ENCODE data around the gene MANEAL.
"Not testable (repeated sequence)": the region's sequence is repeated elsewhere in the genome, so short reads cannot be mapped to it uniquely, and the experiment has no call there.

Gene MANEAL, protein sequence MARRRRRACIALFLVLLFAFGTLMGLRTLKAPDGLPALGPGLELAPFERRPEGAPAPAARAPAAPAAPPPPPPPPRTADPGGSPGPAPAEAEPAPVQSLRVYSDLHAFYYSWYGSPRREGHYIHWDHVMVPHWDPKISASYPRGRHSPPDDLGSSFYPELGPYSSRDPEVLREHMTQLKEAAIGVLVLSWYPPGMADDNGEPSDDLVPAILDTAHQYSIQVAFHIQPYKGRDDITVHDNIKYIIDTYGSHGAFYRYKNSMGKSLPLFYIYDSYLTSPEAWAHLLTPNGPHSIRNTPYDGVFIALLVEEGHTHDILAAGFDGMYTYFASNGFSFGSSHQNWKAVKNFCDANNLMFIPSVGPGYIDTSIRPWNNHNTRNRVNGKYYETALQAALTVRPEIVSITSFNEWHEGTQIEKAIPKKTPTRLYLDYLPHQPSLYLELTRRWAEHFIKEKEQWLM

DNA sequence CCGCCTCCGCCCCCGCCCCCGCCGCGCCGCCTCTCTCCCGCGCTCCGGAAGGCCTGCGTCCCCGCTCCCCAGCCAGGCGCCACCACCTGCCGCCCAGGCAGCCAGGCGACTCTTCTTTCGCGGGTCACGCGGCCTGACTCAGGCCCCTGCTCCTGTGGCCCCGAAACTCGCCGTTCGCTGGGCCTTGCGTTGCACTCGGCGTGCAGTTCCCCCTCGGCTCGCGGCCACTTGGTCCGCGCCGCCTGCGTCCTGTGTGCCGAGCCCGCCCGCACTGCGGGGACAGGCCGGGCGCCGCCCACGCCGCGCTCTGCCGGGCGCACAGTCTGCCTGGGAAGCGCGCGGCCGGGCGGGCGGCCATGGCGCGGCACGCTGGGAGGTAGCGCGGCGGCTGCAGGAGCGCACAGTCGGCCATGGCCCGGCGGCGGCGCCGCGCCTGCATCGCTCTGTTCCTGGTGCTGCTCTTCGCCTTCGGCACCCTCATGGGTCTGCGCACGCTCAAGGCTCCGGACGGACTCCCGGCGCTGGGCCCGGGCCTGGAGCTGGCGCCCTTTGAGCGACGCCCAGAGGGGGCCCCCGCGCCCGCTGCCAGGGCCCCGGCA is at the start of gene MANEAL:
MANEAL (plus strand) TSS at position 75 of the 599 bp plus-strand sequence; CDS start at position 411, 336 bp downstream.
- in situ Hi-C loops (cut with MboI; ENCODE audit: low sequenced_read_pairs), result no loop called here

GRCh38 chr1:37746806-37747205 is 46.8 kb upstream of the MANEAL start:
- in situ Hi-C loops (cut with MboI; ENCODE audit: low sequenced_read_pairs), result no loop called here

GRCh38 chr1:37748565-37748964 is 45.1 kb upstream of the MANEAL start:
- in situ Hi-C loops (cut with MboI; ENCODE audit: low sequenced_read_pairs), result no loop called here

- in situ Hi-C loops (cut with MboI; ENCODE audit: low sequenced_read_pairs), result no loop called here
Observed at GRCh38 chr1:37752213-37752582, 41.4 kb upstream of the MANEAL start.

DNA sequence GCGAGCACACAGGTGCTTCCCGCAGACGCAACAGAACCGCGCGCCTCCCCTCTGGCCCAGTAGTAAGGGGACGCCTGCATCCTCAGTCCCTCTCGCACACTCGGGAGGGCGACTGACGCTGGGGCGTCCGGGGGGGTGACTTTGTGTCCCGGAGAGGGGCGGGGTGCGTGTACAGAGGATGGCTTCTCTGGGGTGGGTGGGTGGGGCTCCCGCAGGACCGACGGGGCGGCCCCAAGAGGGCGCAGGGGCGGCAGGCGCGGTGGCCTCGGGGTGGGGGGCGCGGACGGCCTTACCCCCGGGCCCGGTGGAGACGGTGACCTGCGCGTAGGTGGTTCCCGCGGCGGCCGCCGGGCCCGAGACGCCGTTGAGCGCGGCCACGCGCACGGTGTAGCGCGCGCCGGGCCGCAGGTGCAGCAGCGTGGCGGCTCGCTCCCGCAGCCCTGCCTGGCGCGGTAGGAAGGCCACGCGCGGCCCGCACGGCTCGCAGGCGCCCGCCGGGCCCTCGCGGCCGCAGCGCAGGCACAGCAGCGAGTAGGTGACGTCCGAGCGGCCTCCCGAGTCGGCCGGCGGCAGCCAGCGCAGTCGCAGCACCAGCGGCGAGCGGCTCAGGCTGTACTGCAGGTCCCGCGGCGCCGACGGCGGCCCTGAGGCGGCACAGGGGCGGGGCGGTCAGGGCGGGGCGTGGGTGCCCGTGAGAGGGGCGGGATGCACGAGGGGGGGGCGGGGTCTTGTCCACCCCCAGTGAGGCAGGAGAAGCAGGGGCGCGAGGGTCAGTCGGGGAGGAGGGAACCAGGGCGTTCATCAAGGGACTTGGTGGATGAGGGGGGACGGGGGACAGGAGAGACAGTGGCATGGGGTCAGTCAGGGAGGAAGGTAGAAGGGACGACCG is 40.8 kb upstream of the MANEAL start:
- in situ Hi-C loops (cut with MboI; ENCODE audit: low sequenced_read_pairs), result no loop called here

DNA sequence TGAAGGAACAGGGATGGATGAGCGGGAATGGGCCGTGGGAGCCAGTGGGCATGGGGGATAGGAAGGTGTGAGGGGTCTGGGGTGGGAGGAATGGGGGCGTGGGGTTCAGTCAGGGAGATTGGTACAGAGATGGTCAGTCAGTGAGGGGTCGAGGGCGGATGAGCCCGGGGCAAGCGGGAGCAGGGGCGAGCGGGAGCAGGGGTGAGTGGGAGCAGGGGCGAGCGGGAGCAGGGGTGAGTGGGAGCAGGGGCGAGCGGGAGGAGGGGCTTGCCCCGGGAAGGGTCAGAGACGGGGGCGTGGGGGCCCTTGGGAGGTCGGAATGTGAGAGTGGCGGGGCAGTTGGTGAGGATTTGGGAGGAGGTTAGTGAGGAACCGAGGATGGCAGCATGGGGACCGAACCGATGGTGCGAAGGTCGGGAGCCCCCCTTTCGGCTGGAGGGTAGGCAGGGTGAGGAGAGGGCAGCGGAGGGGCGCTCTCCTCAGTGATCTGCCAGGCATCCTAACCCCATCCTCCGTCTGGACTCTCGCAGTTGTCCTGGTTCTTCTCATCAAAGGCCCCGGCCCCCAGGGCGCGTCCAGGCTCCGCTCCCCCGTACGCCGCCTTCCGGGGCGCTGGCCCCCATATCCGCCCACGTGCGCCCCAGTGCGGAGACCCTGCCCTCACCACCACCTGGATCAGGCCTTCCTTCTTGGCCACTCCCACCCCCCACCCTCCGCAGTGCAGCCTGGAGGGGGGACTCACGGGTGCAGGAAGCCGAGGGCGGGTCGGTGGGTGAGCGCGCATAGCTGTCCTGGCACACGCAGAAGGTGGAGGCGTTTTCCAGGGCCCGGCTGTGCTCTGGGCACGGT is 40.0 kb upstream of the MANEAL start:
- in situ Hi-C loops (cut with MboI; ENCODE audit: low sequenced_read_pairs), result no loop called here

GRCh38 chr1:37755290-37755689 is 38.4 kb upstream of the MANEAL start:
- in situ Hi-C loops (cut with MboI; ENCODE audit: low sequenced_read_pairs), result no loop called here

GRCh38 chr1:37755951-37756560 is 37.6 kb upstream of the MANEAL start:
- in situ Hi-C loops (cut with MboI; ENCODE audit: low sequenced_read_pairs), result no loop called here

DNA sequence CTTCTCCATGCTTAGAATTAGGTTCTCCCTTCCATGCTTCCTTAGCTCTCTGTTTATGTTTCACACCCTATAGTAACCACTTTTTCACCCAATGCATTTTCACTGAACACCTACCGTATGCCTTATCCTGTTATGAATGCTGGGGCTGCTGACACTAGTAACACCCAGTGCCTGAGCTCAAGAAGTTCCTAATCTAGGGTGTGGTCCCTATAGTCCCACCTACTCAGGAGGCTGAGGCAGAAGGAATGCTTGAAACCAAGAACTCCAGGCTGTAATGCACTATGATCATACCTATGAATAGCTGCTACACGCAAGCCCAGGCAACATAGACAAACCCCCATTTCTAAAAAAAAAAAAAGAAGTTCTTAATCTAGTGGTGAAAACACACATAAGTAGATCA is 34.2 kb upstream of the MANEAL start:
- in situ Hi-C loops (cut with MboI; ENCODE audit: low sequenced_read_pairs), result no loop called here

DNA sequence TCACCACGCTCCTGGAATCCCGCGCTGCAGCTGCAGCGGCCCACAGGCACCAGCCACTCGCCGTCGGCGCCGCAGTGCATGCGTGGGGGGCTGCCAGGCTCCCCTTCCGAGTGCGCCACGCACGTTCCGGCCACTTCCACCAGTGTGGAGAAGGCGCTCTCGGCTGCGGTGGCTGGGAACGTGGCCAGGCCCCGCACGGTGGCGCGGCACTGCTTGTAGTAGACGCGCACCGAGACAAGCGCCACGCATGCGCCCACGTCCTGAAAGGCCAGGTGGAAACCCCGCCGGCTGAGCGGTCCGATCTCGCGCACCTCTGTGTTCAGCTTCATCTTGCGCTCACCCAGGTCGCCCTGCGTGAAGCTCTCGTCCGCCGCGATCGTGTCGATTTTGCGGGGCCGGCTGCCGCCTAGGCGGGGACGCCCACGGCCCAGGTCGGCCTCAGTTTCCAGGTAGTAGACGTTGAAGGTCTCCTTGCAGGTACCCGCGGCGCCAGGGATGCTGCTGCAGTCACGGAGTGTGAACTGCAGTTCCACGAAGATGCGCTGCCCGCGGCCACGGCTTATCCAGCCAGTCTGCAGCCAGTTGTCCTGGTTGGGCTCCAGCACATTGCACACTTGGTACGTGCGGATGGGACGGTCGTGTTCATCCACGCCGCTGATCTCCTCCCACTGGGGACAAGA is 32.1 kb upstream of the MANEAL start:
- in situ Hi-C loops (cut with MboI; ENCODE audit: low sequenced_read_pairs), result no loop called here

DNA sequence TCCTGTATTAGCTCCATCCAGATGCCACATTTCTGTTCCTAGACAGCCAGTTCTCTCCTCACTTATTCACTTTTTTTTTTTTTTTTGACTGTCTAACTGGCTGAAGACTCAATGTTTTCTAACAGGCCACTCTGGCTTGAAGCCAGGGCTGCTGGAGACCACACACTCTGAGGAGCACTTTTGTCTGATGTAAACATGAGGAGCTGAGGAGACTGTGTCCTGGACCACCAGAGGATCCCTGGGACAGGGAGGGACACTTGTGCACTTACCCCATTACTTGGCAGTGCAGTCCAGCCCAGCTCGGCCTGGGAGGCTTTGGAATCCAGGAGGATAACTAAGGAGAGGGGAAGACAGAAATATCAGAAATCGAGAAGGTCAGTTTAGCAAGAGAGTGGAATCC is 31.1 kb upstream of the MANEAL start:
- in situ Hi-C loops (cut with MboI; ENCODE audit: low sequenced_read_pairs), result no loop called here

DNA sequence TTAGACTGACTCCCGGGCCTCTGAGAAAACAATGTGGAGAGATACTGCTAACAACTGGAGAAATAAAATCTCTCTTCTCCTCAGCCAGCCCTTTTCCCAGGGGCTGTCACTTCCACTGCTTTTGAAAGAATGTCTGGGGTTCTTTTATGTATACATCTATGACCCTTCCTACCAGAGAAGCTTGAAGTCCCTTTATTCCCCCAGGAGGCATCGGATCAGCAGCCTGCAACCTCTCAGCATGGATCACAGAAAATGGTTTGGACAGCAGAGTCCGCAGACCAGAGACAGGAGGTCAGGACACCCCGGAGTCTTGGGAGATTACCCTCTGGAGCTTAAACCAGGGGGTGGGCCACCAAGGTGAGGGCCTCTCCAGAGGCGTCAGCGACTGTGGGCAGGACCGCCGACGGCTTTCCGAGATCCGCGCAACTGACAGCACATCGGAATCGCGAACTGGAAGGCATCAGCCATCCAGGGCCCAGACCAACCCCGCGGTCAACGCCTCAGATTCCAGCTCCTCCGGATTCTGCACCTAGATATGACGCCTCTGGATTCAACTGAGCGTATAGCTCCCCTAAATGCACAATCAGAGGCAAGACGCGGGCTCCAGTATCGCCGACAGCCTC is 29.7 kb upstream of the MANEAL start:
- in situ Hi-C loops (cut with MboI; ENCODE audit: low sequenced_read_pairs), result no loop called here

- in situ Hi-C loops (cut with MboI; ENCODE audit: low sequenced_read_pairs), result no loop called here
Observed at GRCh38 chr1:37764414-37764825, 29.2 kb upstream of the MANEAL start.

- in situ Hi-C loops (cut with MboI; ENCODE audit: low sequenced_read_pairs), result no loop called here
Observed at GRCh38 chr1:37764888-37765441, 28.7 kb upstream of the MANEAL start, which contains the start of gene EPHA10. EPHA10 (minus strand) TSS chr1:37765120; CDS start chr1:37765066, 54 bp downstream.

DNA sequence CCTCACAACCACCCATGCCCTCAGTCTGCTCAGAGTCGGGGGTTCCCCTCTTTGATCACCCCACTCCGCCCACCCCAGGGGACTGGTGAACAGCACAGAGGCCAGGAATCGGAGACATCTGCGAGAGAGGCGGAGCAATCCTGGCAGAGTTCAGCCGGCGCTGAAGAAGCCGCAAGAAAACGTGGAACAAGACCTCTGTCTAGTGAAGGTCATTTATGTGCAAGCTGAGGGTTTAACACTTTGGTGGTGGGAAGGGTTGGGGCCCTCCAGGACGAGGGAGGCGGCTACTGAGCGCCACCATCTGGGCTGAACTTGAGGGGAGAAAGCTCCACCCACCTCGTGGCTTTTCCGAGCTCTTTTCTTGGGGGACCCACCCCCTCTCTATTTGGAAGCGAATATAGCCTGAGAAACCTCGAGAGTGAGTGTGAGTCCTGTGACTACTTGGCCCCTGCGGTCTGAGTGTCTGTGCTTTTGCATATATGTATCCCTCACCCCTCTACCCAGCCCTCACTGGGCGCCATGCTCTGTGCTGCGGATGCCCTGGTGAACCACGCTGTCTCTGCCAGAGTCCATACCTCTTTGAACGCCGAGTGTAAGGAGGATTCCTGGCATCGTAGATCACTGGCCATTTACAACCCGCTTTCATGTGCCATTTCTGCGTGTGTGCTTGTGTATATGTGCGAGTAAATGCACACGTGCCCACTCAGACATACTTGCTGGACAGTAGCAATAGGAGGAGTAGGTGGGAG is 27.6 kb upstream of the MANEAL start:
- in situ Hi-C loops (cut with MboI; ENCODE audit: low sequenced_read_pairs), result no loop called here

DNA sequence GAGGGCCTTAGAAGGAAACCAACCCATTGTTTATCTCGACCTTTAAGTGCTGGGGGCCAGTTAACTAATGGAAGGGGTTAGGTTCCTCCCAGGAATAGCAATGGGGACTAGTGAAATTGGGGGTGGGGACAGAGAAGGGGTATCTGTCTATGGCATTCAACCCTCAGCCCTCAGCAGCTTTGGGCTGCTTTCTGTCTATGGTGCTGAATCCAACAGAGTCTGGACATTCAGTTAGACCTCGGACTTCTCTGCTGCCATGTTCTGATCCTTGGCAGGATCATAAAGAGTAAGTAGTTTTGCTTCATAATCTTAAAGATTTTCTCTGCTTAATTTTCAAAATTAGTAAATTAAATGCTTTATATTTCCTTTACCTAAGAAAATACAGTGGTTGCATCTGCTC is 26.2 kb upstream of the MANEAL start:
- in situ Hi-C loops (cut with MboI; ENCODE audit: low sequenced_read_pairs), result no loop called here

DNA sequence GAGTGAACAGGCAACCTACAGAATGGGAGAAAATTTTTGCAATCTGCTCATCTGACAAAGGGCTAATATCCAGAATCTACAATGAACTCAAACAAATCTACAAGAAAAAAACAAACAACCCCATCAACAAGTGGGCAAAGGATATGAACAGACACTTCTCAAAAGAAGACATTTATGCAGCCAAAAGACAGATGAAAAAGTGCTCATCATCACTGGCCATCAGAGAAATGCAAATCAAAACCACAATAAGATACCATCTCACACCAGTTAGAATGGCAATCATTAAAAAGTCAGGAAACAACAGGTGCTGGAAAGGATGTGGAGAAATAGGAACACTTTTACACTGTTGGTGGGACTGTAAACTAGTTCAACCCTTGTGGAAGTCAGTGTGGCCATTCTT is 22.2 kb upstream of the MANEAL start:
- in situ Hi-C loops (cut with MboI; ENCODE audit: low sequenced_read_pairs), result not testable (repeated sequence)

- in situ Hi-C loops (cut with MboI; ENCODE audit: low sequenced_read_pairs), result no loop called here
Observed at GRCh38 chr1:37776946-37777516, 16.6 kb upstream of the MANEAL start.

Measured in HL-60/S4 (cell line).